ENCODE results near the gene LIN7B. TPM values are rescaled to one million over a fixed set of nuclear protein-coding genes. Genes with fewer than 3 reads are reported as not detected.

The LIN7B gene
- total and polyA plus RNA-seq, 9 of the 15 experiments (the other 6 are each of a cell fraction or from before 2014, with no cell fraction given) = 0.89 to 15.7 (median 4.0) TPM

GRCh38 chr19:49114630-49115363, 627 bp downstream of the LIN7B start (continued):
- TF ChIP-seq GABPB1 (CRISPR knock-in tag; IDR thresholded peaks at IDR 0.05) (no peak), ZNF280A (IDR thresholded peaks at IDR 0.05; ENCODE audit: low read depth, partially characterized antibody) (no peak), ZNF23 (CRISPR knock-in tag; IDR thresholded peaks at IDR 0.05) (no peak), CREBBP (IDR thresholded peaks at IDR 0.05; ENCODE audit: low read depth, low read length) (no peak), HMBOX1 (IDR thresholded peaks at IDR 0.05) (no peak), UBTF (IDR thresholded peaks at IDR 0.05; ENCODE audit: borderline replicate concordance in 1 of 2, low read depth in 2 of 2, low read length in 2 of 2) (0 out of 4 replicates have a peak, but pooled peaks of 1 of the 2 experiments have one; percentile 16), HOMEZ (CRISPR knock-in tag; IDR thresholded peaks at IDR 0.05) (no peak), U2AF2 (optimal IDR thresholded peaks at IDR 0.05; ENCODE audit: low read depth, low read length) (no peak), TCFL5 (CRISPR knock-in tag; conservative IDR thresholded peaks at IDR 0.05) (no peak), NBN (IDR thresholded peaks at IDR 0.05; ENCODE audit: low read depth) (no peak), TFAM (CRISPR knock-in tag; conservative IDR thresholded peaks at IDR 0.05) (no peak), SLC30A9 (CRISPR knock-in tag; IDR thresholded peaks at IDR 0.05) (no peak)
